WTC11 (cell line): ENCODE results near the gene PROSER3.

ENCODE experiments used
- EMX1 ChIP-seq: fragments of 250-450 bp; sonication (Bioruptor Pico); IDR thresholded peaks from 2 replicates; pipeline ENCODE4 v1.8.0; 2021; ENCODE audit warnings: mild to moderate bottlenecking
- TF ChIP-seq, protein P1 (sequence below): fragments of 200-600 bp; IDR thresholded peaks from 2 replicates; pipeline ENCODE4 v1.8.0; 2022; ENCODE audit warnings: antibody characterized with exemption
- TF ChIP-seq, protein P2 (sequence below): sonication (generic); formaldehyde crosslinking; IDR thresholded peaks from 2 replicates; pipeline ENCODE4 v1.8.1; 2022; ENCODE audit warnings: mild to moderate bottlenecking, moderate library complexity, missing genetic modification reagents
- TF ChIP-seq, protein P3 (sequence below): sonication (generic); formaldehyde crosslinking; conservative IDR thresholded peaks from 2 replicates; pipeline ENCODE4 v1.8.1; 2022; ENCODE audit warnings: mild to moderate bottlenecking, missing genetic modification reagents
- TF ChIP-seq, protein P4 (sequence below): sonication (generic); formaldehyde crosslinking; IDR thresholded peaks from 2 replicates; pipeline ENCODE4 v1.8.1; 2023; ENCODE audit warnings: mild to moderate bottlenecking, missing genetic modification reagents, moderate library complexity

DNA sequence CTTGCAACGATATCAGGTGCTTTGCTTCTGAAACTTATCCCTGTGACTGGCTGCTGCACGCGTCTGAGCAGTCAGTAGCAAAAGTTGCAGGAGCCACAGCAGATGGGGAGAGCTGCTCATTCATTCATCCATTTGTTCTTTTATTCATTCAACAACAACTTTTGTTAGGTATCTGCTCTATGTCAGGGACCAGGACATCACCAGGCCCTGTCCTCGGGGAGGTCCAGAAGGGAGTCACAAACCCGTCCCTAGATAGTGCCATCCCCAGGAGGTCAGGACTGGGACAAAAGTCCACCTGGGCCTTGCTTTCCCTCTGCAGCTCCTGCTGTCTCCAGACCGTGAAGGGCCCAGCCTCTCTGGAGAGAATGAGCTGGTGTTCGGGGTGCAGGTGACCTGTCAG, 20.0 kb downstream of the PROSER3 start:
- TF ChIP-seq, protein P1, sequence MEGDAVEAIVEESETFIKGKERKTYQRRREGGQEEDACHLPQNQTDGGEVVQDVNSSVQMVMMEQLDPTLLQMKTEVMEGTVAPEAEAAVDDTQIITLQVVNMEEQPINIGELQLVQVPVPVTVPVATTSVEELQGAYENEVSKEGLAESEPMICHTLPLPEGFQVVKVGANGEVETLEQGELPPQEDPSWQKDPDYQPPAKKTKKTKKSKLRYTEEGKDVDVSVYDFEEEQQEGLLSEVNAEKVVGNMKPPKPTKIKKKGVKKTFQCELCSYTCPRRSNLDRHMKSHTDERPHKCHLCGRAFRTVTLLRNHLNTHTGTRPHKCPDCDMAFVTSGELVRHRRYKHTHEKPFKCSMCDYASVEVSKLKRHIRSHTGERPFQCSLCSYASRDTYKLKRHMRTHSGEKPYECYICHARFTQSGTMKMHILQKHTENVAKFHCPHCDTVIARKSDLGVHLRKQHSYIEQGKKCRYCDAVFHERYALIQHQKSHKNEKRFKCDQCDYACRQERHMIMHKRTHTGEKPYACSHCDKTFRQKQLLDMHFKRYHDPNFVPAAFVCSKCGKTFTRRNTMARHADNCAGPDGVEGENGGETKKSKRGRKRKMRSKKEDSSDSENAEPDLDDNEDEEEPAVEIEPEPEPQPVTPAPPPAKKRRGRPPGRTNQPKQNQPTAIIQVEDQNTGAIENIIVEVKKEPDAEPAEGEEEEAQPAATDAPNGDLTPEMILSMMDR = no peak
- TF ChIP-seq, protein P2, sequence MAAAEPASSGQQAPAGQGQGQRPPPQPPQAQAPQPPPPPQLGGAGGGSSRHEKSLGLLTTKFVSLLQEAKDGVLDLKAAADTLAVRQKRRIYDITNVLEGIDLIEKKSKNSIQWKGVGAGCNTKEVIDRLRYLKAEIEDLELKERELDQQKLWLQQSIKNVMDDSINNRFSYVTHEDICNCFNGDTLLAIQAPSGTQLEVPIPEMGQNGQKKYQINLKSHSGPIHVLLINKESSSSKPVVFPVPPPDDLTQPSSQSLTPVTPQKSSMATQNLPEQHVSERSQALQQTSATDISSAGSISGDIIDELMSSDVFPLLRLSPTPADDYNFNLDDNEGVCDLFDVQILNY (CRISPR knock-in tag) = no peak
- TF ChIP-seq, protein P3, sequence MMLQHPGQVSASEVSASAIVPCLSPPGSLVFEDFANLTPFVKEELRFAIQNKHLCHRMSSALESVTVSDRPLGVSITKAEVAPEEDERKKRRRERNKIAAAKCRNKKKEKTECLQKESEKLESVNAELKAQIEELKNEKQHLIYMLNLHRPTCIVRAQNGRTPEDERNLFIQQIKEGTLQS = no peak
- TF ChIP-seq EMX1 = no peak
- TF ChIP-seq, protein P4, sequence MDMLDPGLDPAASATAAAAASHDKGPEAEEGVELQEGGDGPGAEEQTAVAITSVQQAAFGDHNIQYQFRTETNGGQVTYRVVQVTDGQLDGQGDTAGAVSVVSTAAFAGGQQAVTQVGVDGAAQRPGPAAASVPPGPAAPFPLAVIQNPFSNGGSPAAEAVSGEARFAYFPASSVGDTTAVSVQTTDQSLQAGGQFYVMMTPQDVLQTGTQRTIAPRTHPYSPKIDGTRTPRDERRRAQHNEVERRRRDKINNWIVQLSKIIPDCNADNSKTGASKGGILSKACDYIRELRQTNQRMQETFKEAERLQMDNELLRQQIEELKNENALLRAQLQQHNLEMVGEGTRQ (CRISPR knock-in tag) = no peak
